ENCODE data around the gene TTC23. TPM values are rescaled to one million over a fixed set of nuclear protein-coding genes. Genes with fewer than 3 reads are reported as not detected.

TTC23 gene
- total RNA-seq, 1 donor from 2014 or later, result 2.7 TPM

- H3K4me1 Mint-ChIP-seq, result peaks cover 29% of the 10 kb centered on the region
- H3K9me3 Mint-ChIP-seq, result no peaks in the 10 kb centered on the region
- DNase-seq (peak; percentile 85), ATAC-seq (ENCODE audit: low read depth) (peak; percentile 97)
- CTCF ChIA-PET, result interaction anchor here (1.4 to 1.6 kb wide), 3 partner anchors 21 to 505 kb away, joined by 3 to 7 read pairs (median 5); no protein-coding TSS in a partner anchor
- H3K4me3 Mint-ChIP-seq, result peak within 1 kb of the TSS; percentile 91
- TF ChIP-seq CTCF (IDR thresholded peaks at IDR 0.05), result no peak
- no peaks in the 10 kb centered on the region for H3K27me3 Mint-ChIP-seq
- H3K27ac Mint-ChIP-seq, result peak within 1 kb of the TSS; percentile 89
- intact Hi-C loops (cut with micrococcal nuclease), result loop anchor here (1.0 to 5.0 kb wide), 5 partner anchors 482 to 1351 kb away; partner anchors contain the start of genes ASB7, IGF1R, LINS1 and LYSMD4
- POLR2A ChIA-PET, result interaction anchor here (0.5 to 1.9 kb wide), 16 partner anchors 9 to 1352 kb away, joined by 3 to 19 read pairs (median 4); partner anchors contain the start of genes ASB7, LINS1, LYSMD4 and SYNM
- peaks cover 3% of the 10 kb centered on the region for H3K36me3 Mint-ChIP-seq (ENCODE audit: low read depth)
Observed at GRCh38 chr15:99250857-99251841, 1.8 kb upstream of the TTC23 start, which contains the start of gene LRRC28. Gene LRRC28 (plus strand): TSS chr15:99251481. CDS start chr15:99255958, 4,477 bp downstream.

GRCh38 chr15:99250494-99250856 is 1.1 kb upstream of the TTC23 start:
- no peak for TF ChIP-seq CTCF (IDR thresholded peaks at IDR 0.05)
- ATAC-seq (ENCODE audit: low read depth), result no peak
- peak overlapping the region; percentile 91 for H3K4me3 Mint-ChIP-seq
- H3K27ac Mint-ChIP-seq, result peak overlapping the region; percentile 89
- no peaks in the 10 kb centered on the region for H3K36me3 Mint-ChIP-seq (ENCODE audit: low read depth)
- no peak for DNase-seq
- POLR2A ChIA-PET, result interaction anchor here (0.5 to 1.9 kb wide), 9 partner anchors 11 to 483 kb away, joined by 3 to 19 read pairs (median 5); partner anchors contain the start of genes LYSMD4 and SYNM
- CTCF ChIA-PET, result no interaction called here
- no peaks in the 10 kb centered on the region for H3K9me3 Mint-ChIP-seq
- intact Hi-C loops (cut with micrococcal nuclease), result loop anchor here (2.0 to 5.0 kb wide), 2 partner anchors 602 to 677 kb away; partner anchors contain the start of gene IGF1R
- H3K27me3 Mint-ChIP-seq, result no peaks in the 10 kb centered on the region
- peaks cover 29% of the 10 kb centered on the region for H3K4me1 Mint-ChIP-seq

GRCh38 chr15:99250001-99250400 is 620 bp upstream of the TTC23 start:
- intact Hi-C loops (cut with micrococcal nuclease), result loop anchor here (2.0 to 5.0 kb wide), 2 partner anchors 601 to 677 kb away; partner anchors contain the start of gene IGF1R

GRCh38 chr15:99248000-99248715 is 1.2 kb downstream of the TTC23 start:
- Mint-ChIP-seq H3K27ac (no peak overlapping the region), H3K4me1 (peaks cover 20% of the 10 kb centered on the region), H3K4me3 (no peak overlapping the region), H3K27me3 (no peaks in the 10 kb centered on the region), H3K9me3 (no peaks in the 10 kb centered on the region), H3K36me3 (ENCODE audit: low read depth) (no peaks in the 10 kb centered on the region)
- no peak for DNase-seq
- TF ChIP-seq CTCF (IDR thresholded peaks at IDR 0.05), result no peak
- CTCF ChIA-PET, result no interaction called here
- ATAC-seq (ENCODE audit: low read depth), result no peak
- intact Hi-C loops (cut with micrococcal nuclease), result no loop called here
- POLR2A ChIA-PET, result no interaction called here

More at GRCh38 chr15:99250001-99250400, 620 bp upstream of the TTC23 start:
- H3K36me3 Mint-ChIP-seq (ENCODE audit: low read depth), result no peaks in the 10 kb centered on the region
- no peaks in the 10 kb centered on the region for H3K9me3 Mint-ChIP-seq
- DNase-seq (no peak), ATAC-seq (ENCODE audit: low read depth) (no peak)
- POLR2A ChIA-PET, result interaction anchor here (1.0 to 1.6 kb wide), 3 partner anchors 10 to 75 kb away, joined by 3 to 6 read pairs (median 5); no protein-coding TSS in a partner anchor
- no peaks in the 10 kb centered on the region for H3K27me3 Mint-ChIP-seq
- CTCF ChIA-PET, result no interaction called here
- H3K27ac Mint-ChIP-seq, result no peak overlapping the region
- H3K4me3 Mint-ChIP-seq, result no peak overlapping the region
- peaks cover 29% of the 10 kb centered on the region for H3K4me1 Mint-ChIP-seq
- no peak for TF ChIP-seq CTCF (IDR thresholded peaks at IDR 0.05)
